Kidney (tissue), 14 donors: ENCODE measurements around the gene CHST12. TPM values are rescaled to one million over a fixed set of nuclear protein-coding genes. Genes with fewer than 3 reads are reported as not detected.

Experiments used
- DNase-seq, 5 donors: peaks; one replicate each; pipeline ENCODE4 v3.0.0-alpha.2; 2013 to 2020
- FAIRE-seq: peaks from 2 replicates; lab custom pipeline; 2012; peaks lifted over from hg19 to GRCh38; lab: Jason Lieb, UNC
- H3K27ac ChIP-seq, 2 donors: one replicate each; pipeline ENCODE4 v1.7.0; 2013; ENCODE audit warnings: low read depth in 2 of 2, low read length in 2 of 2, inconsistent platforms in 1 of 2
- H3K27me3 ChIP-seq: one replicate; pipeline ENCODE4 v1.7.1; 2013; ENCODE audit warnings: low read length, inconsistent platforms; ENCODE audit not compliant: control insufficient read depth, insufficient read depth
- H3K36me3 ChIP-seq, 3 donors: one replicate each; pipeline versions ENCODE4 v1.7.0 to v1.7.1; 2013; ENCODE audit warnings: low read length in 3 of 3, control low read depth in 1 of 3, inconsistent platforms in 1 of 3; ENCODE audit not compliant: insufficient read depth in 3 of 3, control insufficient read depth in 2 of 3
- H3K4me1 ChIP-seq, 3 donors: one replicate each; pipeline versions ENCODE4 v1.7.0 to v1.7.1; 2013; ENCODE audit warnings: low read length in 3 of 3, inconsistent platforms in 1 of 3, low read depth in 1 of 3; ENCODE audit not compliant: control insufficient read depth in 2 of 3, insufficient read depth in 2 of 3
- H3K4me3 ChIP-seq, 3 donors: one replicate each; pipeline versions ENCODE4 v1.7.0 to v1.8.1; 2013; ENCODE audit warnings: low read length in 3 of 3, control low read depth in 1 of 3, inconsistent platforms in 1 of 3
- H3K9ac ChIP-seq, 3 donors: one replicate each; pipeline versions ENCODE4 v1.7.0 to v1.7.1; 2013; ENCODE audit warnings: low read length in 3 of 3, control low read depth in 1 of 3, inconsistent platforms in 1 of 3
- H3K9me3 ChIP-seq, 3 donors: one replicate each; pipeline versions ENCODE4 v1.7.0 to v1.7.1; 2013; ENCODE audit warnings: low read length in 3 of 3, control low read depth in 1 of 3, inconsistent platforms in 1 of 3; ENCODE audit not compliant: control insufficient read depth in 2 of 3, insufficient read depth in 1 of 3
- intact Hi-C: fragments of 100-400 bp; cut with DNase I; formaldehyde crosslinking; loops from one replicate; pipeline ENCODE4 v1.11.1; 2022
- polyA plus RNA-seq: library from polyadenylated mRNA; stranded (reverse); fragments of 350-450 nt; fragmentation: Illumina TruSeq; extraction: RNeasy Lipid Tissue Mini Kit (QIAGEN cat#74804); gene quantifications from one replicate; pipeline ENCODE4 v1.2.3, GENCODE V29; 2014; ENCODE audit warnings: low read depth, low replicate concordance; ENCODE audit not compliant: insufficient read depth
- total RNA-seq: library from RNA; stranded (reverse); fragmentation: NEBNext Ultra II Directional; extraction: Animal tissue kit (Norgen Biotek cat#: 25700); gene quantifications from one replicate; pipeline ENCODE4 v1.2.1, GENCODE V29; 2021
- TF ChIP-seq, protein P1 (sequence below): IDR thresholded peaks from 3 replicates; pipeline ENCODE4 v1.5.1; 2012; ENCODE audit warnings: mild to moderate bottlenecking, moderate library complexity, borderline replicate concordance; ENCODE audit not compliant: insufficient read depth; ENCODE audit errors: extremely low read depth
- donor health status: control.
- donor health status: control.
- donor health status: control.
- donor health status: control.
- donor health status: control.
- donor health status: DM: yes; HTN: yes; CAD: no.
- donor health status: Normal renal cell carcinoma (clear cell type).

Gene CHST12
- total and polyA plus RNA-seq, 2 donors from 2014 or later = 16.3 to 25.6 TPM

DNA sequence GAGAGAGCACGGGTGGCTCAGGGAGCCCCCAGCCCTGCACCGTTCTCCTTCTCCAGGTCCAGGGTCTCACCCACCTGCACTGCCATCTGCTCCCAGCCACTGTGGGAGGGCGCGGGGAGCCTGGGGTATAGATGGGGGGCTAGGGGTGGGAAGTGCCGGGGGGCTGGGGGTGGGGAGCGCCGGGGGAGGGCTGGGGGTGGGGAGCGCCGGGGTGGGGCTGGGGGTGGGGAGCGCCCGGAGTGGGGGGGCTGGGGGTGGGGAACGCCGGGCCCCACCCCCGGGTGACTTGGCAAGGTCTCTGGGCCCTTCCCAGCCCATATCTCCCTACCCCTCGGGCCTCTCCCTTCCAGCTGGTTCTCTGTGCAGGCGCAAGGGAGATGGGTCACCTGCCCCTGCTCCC lies 72.9 kb downstream of the CHST12 start, which contains the start of gene GRIFIN:
Gene GRIFIN (minus strand): TSS at position 101 of the 400 bp plus-strand sequence. CDS start 15 bp downstream, at position 86.
- FAIRE-seq = no peak
- Histone ChIP-seq H3K9me3 (no peaks in the 10 kb centered on the region), H3K4me1 (peaks cover 0 to 10% (median 0%) of the 10 kb centered on the region in 3 donors), H3K9ac (no peak within 1 kb of the TSS), H3K27ac (no peak within 1 kb of the TSS), H3K27me3 (no peaks in the 10 kb centered on the region), H3K36me3 (no peaks in the 10 kb centered on the region), H3K4me3 (no peak within 1 kb of the TSS)
- TF ChIP-seq, protein P1, sequence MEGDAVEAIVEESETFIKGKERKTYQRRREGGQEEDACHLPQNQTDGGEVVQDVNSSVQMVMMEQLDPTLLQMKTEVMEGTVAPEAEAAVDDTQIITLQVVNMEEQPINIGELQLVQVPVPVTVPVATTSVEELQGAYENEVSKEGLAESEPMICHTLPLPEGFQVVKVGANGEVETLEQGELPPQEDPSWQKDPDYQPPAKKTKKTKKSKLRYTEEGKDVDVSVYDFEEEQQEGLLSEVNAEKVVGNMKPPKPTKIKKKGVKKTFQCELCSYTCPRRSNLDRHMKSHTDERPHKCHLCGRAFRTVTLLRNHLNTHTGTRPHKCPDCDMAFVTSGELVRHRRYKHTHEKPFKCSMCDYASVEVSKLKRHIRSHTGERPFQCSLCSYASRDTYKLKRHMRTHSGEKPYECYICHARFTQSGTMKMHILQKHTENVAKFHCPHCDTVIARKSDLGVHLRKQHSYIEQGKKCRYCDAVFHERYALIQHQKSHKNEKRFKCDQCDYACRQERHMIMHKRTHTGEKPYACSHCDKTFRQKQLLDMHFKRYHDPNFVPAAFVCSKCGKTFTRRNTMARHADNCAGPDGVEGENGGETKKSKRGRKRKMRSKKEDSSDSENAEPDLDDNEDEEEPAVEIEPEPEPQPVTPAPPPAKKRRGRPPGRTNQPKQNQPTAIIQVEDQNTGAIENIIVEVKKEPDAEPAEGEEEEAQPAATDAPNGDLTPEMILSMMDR = no peak
- no peak for DNase-seq
- intact Hi-C loops = no loop called here

DNA sequence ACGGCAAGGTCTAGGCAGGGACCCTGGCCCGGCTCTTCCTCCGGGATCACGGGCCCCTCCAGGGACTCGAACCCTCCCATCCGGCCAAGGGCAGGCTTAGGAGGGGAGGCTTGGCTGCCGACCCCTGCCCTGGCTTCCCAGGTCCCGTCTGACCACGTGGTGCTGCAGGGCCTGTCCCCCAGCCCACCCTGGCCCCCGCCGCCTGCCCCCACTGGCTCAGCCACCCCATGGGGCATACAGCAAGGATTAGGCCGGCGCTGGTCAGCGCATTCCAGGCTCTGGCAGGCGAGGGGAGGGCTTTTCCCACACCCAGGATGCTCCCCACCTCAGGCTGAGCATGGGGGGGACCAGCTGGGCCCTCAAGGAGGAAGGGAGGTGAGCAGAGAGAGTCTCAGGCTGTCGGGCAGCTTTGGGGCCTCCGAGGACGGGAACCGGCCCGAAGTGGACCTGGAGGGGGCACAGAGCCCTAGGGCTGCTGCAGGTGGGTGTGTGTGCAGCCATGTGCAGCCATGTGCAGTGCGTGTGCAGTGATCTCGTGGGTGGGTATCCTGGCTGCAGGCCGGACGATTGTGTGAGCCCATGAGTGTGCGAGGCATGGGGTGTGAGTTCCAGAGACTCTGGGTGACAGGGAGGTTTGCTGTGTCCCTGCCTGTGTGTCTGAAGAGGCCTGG lies 73.5 kb downstream of the CHST12 start:
- peaks cover 0 to 10% (median 0%) of the 10 kb centered on the region in 3 donors for H3K4me1 ChIP-seq
- no peaks in the 10 kb centered on the region for H3K27me3 ChIP-seq
- FAIRE-seq = no peak
- intact Hi-C loops = no loop called here
- H3K4me3 ChIP-seq = no peak overlapping the region
- peak in 1 of 5 donors; percentile 76 for DNase-seq
- no peaks in the 10 kb centered on the region for H3K9me3 ChIP-seq
- no peaks in the 10 kb centered on the region for H3K36me3 ChIP-seq
- no peak overlapping the region for H3K27ac ChIP-seq
- H3K9ac ChIP-seq = no peak overlapping the region
- TF ChIP-seq, protein P1 = no peak

GRCh38 chr7:2477447-2478398 lies 74.3 kb downstream of the CHST12 start:
- intact Hi-C loops = no loop called here

More at GRCh38 chr7:2477447-2478398, 74.3 kb downstream of the CHST12 start:
- H3K9ac ChIP-seq = peak overlapping the region in 1 of 3 donors; percentile 24
- peaks cover 0 to 10% (median 0%) of the 10 kb centered on the region in 3 donors for H3K4me1 ChIP-seq
- H3K27ac ChIP-seq = no peak overlapping the region
- H3K4me3 ChIP-seq = no peak overlapping the region
- no peaks in the 10 kb centered on the region for H3K9me3 ChIP-seq
- peak; percentile 74 to 90 (median 81) for DNase-seq
- no peaks in the 10 kb centered on the region for H3K36me3 ChIP-seq
- FAIRE-seq = no peak
- H3K27me3 ChIP-seq = no peaks in the 10 kb centered on the region
- TF ChIP-seq, protein P1 = peak; percentile 79
